GM12875 (cell line): Measurements from ENCODE around the gene CDHR3.

ENCODE experiments used
- H3K4me3 ChIP-seq: one replicate; pipeline ENCODE4 v1.5.1; 2011; ENCODE audit warnings: low read depth, low read length, control low read depth
- TF ChIP-seq, protein P1 (sequence below): IDR thresholded peaks from 2 replicates; pipeline ENCODE4 v1.5.1; 2011; ENCODE audit warnings: low read depth, mild to moderate bottlenecking, control low read depth, inconsistent platforms, low read length, moderate library complexity, borderline replicate concordance; ENCODE audit not compliant: insufficient read depth

The CDHR3 gene

GRCh38 chr7:106058928-106059324 lies 95.9 kb downstream of the CDHR3 start:
- no peak overlapping the region for H3K4me3 ChIP-seq
- TF ChIP-seq, protein P1, sequence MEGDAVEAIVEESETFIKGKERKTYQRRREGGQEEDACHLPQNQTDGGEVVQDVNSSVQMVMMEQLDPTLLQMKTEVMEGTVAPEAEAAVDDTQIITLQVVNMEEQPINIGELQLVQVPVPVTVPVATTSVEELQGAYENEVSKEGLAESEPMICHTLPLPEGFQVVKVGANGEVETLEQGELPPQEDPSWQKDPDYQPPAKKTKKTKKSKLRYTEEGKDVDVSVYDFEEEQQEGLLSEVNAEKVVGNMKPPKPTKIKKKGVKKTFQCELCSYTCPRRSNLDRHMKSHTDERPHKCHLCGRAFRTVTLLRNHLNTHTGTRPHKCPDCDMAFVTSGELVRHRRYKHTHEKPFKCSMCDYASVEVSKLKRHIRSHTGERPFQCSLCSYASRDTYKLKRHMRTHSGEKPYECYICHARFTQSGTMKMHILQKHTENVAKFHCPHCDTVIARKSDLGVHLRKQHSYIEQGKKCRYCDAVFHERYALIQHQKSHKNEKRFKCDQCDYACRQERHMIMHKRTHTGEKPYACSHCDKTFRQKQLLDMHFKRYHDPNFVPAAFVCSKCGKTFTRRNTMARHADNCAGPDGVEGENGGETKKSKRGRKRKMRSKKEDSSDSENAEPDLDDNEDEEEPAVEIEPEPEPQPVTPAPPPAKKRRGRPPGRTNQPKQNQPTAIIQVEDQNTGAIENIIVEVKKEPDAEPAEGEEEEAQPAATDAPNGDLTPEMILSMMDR = no peak

- no peak overlapping the region for H3K4me3 ChIP-seq
- TF ChIP-seq, protein P1 = no peak
Measured at GRCh38 chr7:106059556-106059955, 96.5 kb downstream of the CDHR3 start.

- no peak overlapping the region for H3K4me3 ChIP-seq
- TF ChIP-seq, protein P1 = no peak
Measured at GRCh38 chr7:106060394-106060920, 97.4 kb downstream of the CDHR3 start.

- no peak overlapping the region for H3K4me3 ChIP-seq
- TF ChIP-seq, protein P1 = no peak
Measured at GRCh38 chr7:106061301-106061979, 98.4 kb downstream of the CDHR3 start.

GRCh38 chr7:106062006-106062405 lies 98.9 kb downstream of the CDHR3 start:
- H3K4me3 ChIP-seq = no peak overlapping the region
- TF ChIP-seq, protein P1 = no peak

DNA sequence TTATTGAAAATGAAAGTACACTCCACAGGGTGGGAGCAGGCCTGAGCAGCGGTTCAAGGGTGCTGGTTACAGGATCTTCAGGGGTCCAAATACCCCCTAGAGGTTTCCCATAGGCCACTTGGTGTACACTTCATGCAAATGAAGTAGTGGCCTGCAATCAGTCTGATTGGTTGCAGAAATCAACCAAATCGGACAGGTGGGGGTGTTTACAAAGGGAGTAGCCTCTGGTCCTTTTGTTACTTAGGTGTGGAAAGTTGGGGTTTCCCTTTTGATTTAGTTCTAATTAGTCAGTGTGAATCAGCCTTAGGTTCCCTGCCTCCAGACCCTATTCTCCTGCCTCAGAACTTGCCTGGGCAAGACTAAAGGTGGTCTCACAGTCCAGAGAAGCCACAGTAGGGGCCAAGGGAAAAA lies 99.5 kb downstream of the CDHR3 start:
- H3K4me3 ChIP-seq = no peak overlapping the region
- TF ChIP-seq, protein P1 = no peak

DNA sequence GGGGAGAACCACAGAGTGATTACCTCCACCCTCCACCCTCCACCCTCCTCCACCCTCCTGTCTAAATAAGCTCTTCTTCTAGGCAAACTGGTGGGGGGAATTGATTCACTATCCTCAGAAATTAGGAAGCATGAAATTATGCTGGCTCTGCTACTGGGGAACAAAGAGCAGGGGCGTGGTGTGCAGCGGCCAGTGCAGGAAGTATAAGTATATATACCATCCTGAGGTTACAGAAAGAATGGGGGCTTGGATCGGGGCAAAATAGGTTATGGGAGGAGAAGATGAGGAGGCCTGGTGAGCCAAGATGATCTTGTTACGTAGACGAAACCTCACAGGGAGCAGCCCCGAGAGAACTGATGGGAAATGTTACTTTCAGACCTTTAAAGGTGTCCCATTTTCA lies 100.0 kb downstream of the CDHR3 start:
- H3K4me3 ChIP-seq = no peak overlapping the region
- TF ChIP-seq, protein P1 = no peak
